HG03095 (cell line): ENCODE results near the gene FBLIM1.

Experiments used
- ATAC-seq: cut with Tn5 transposase; IDR thresholded peaks from one replicate; pipeline ENCODE4 v1.9.1; 2021; ENCODE audit warnings: moderate library complexity; ENCODE audit not compliant: unreplicated experiment

The FBLIM1 gene

GRCh38 chr1:15730936-15731335 is 27.7 kb upstream of the FBLIM1 start:
- no peak for ATAC-seq

- no peak for ATAC-seq
Observed at GRCh38 chr1:15731735-15732685, 26.6 kb upstream of the FBLIM1 start.

GRCh38 chr1:15732686-15733081 is 25.9 kb upstream of the FBLIM1 start:
- no peak for ATAC-seq

- ATAC-seq = no peak
Observed at GRCh38 chr1:15733218-15733725, 25.3 kb upstream of the FBLIM1 start.

- no peak for ATAC-seq
Observed at GRCh38 chr1:15733726-15734226, 24.8 kb upstream of the FBLIM1 start.

- no peak for ATAC-seq
Observed at GRCh38 chr1:15734296-15734695, 24.3 kb upstream of the FBLIM1 start.

- ATAC-seq = no peak
Observed at GRCh38 chr1:15734901-15735300, 23.7 kb upstream of the FBLIM1 start.

GRCh38 chr1:15735304-15736037 is 23.1 kb upstream of the FBLIM1 start:
- no peak for ATAC-seq

GRCh38 chr1:15736038-15736891 is 22.3 kb upstream of the FBLIM1 start, which contains the start of gene SLC25A34:
TSS of gene SLC25A34 (plus strand) at chr1:15736258. CDS start at chr1:15736486, 228 bp downstream.
- no peak for ATAC-seq

- ATAC-seq = no peak
Observed at GRCh38 chr1:15736892-15737261, 21.7 kb upstream of the FBLIM1 start.

GRCh38 chr1:15737324-15738319 is 21.0 kb upstream of the FBLIM1 start:
- no peak for ATAC-seq

- no peak for ATAC-seq
Observed at GRCh38 chr1:15738416-15739113, 20.0 kb upstream of the FBLIM1 start.

GRCh38 chr1:15739259-15739658 is 19.3 kb upstream of the FBLIM1 start:
- ATAC-seq = no peak

GRCh38 chr1:15739745-15740144 is 18.9 kb upstream of the FBLIM1 start:
- no peak for ATAC-seq

GRCh38 chr1:15740924-15741850 is 17.4 kb upstream of the FBLIM1 start:
- ATAC-seq = peak; percentile 68

- ATAC-seq = no peak
Observed at GRCh38 chr1:15742339-15742801, 16.2 kb upstream of the FBLIM1 start, which contains the start of gene TMEM82. TSS of gene TMEM82 (plus strand) at chr1:15742499. CDS start at chr1:15742560, 61 bp downstream.

- ATAC-seq = no peak
Observed at GRCh38 chr1:15744122-15744679, 14.4 kb upstream of the FBLIM1 start.
